ENCODE measurements around the gene RABEP1. TPM values are rescaled to one million over a fixed set of nuclear protein-coding genes. Genes with fewer than 3 reads are reported as not detected.
"Not testable (repeated sequence)": the region's sequence is repeated elsewhere in the genome, so short reads cannot be mapped to it uniquely, and the experiment has no call there.

Gene RABEP1
- 46.1 to 52.4 TPM (median 51.3 TPM) in 3 replicates for total RNA-seq
- long read RNA-seq, full-length matches to known transcripts: 97 of 120 reads
- long read RNA-seq, partial matches to known transcripts: 5 of 120 reads
- long read RNA-seq, other reads (novel, unspliced or antisense): 18 of 120 reads

GRCh38 chr17:5281814-5282641, at the start of gene RABEP1:
Gene RABEP1, plus strand, starts transcription at chr17:5282284. Its CDS starts 203 bp downstream, at chr17:5282487.
- Mint-ChIP-seq H3K27me3 (ENCODE audit: low read depth) (no peaks in the 10 kb centered on the region), H3K4me3 (ENCODE audit: unreplicated experiment) (peak within 1 kb of the TSS; percentile 81), H3K9me3 (ENCODE audit: low read depth) (no peaks in the 10 kb centered on the region), H3K27ac (ENCODE audit: unreplicated experiment) (peak within 1 kb of the TSS; percentile 89), H3K4me1 (ENCODE audit: low read depth) (peaks cover 27% of the 10 kb centered on the region), H3K36me3 (ENCODE audit: low read depth) (no peaks in the 10 kb centered on the region)
- peak; percentile 51 for TF ChIP-seq CTCF (IDR thresholded peaks at IDR 0.05)
- peak; percentile 96 for DNase-seq (ENCODE audit: low spot score)

- H3K4me1 Mint-ChIP-seq (ENCODE audit: low read depth); H3K27ac Mint-ChIP-seq (ENCODE audit: unreplicated experiment); H3K4me3 Mint-ChIP-seq (ENCODE audit: unreplicated experiment); H3K27me3 Mint-ChIP-seq (ENCODE audit: low read depth); DNase-seq (ENCODE audit: low spot score); H3K9me3 Mint-ChIP-seq (ENCODE audit: low read depth); H3K36me3 Mint-ChIP-seq (ENCODE audit: low read depth): not testable (repeated sequence)
Observed at GRCh38 chr17:5233492-5233891, 48.6 kb upstream of the RABEP1 start.

GRCh38 chr17:5234645-5235576, 47.2 kb upstream of the RABEP1 start, which contains the start of gene SCIMP:
Gene SCIMP, minus strand, starts transcription at chr17:5234860. Its CDS starts 105 bp downstream, at chr17:5234755.
- Mint-ChIP-seq H3K4me1 (ENCODE audit: low read depth) (no peaks in the 10 kb centered on the region), H3K27ac (ENCODE audit: unreplicated experiment) (no peak within 1 kb of the TSS), H3K27me3 (ENCODE audit: low read depth) (no peaks in the 10 kb centered on the region), H3K9me3 (ENCODE audit: low read depth) (peaks cover 3% of the 10 kb centered on the region), H3K4me3 (ENCODE audit: unreplicated experiment) (no peak within 1 kb of the TSS), H3K36me3 (ENCODE audit: low read depth) (peaks cover 3% of the 10 kb centered on the region)
- no peak for TF ChIP-seq CTCF (IDR thresholded peaks at IDR 0.05)
- DNase-seq (ENCODE audit: low spot score): no peak

GRCh38 chr17:5236938-5237540, 45.0 kb upstream of the RABEP1 start:
- no peaks in the 10 kb centered on the region for H3K27me3 Mint-ChIP-seq (ENCODE audit: low read depth)
- H3K9me3 Mint-ChIP-seq (ENCODE audit: low read depth): peaks cover 3% of the 10 kb centered on the region
- H3K4me1 Mint-ChIP-seq (ENCODE audit: low read depth): no peaks in the 10 kb centered on the region
- DNase-seq (ENCODE audit: low spot score): no peak
- H3K36me3 Mint-ChIP-seq (ENCODE audit: low read depth): peaks cover 1% of the 10 kb centered on the region
- H3K4me3 Mint-ChIP-seq (ENCODE audit: unreplicated experiment): no peak overlapping the region
- H3K27ac Mint-ChIP-seq (ENCODE audit: unreplicated experiment): no peak overlapping the region
- no peak for TF ChIP-seq CTCF (IDR thresholded peaks at IDR 0.05)

- no peaks in the 10 kb centered on the region for H3K27me3 Mint-ChIP-seq (ENCODE audit: low read depth)
- peaks cover 1% of the 10 kb centered on the region for H3K36me3 Mint-ChIP-seq (ENCODE audit: low read depth)
- no peak for DNase-seq (ENCODE audit: low spot score)
- no peaks in the 10 kb centered on the region for H3K4me1 Mint-ChIP-seq (ENCODE audit: low read depth)
- H3K4me3 Mint-ChIP-seq (ENCODE audit: unreplicated experiment): no peak overlapping the region
- no peak overlapping the region for H3K27ac Mint-ChIP-seq (ENCODE audit: unreplicated experiment)
- peaks cover 3% of the 10 kb centered on the region for H3K9me3 Mint-ChIP-seq (ENCODE audit: low read depth)
- peak; percentile 74 for TF ChIP-seq CTCF (IDR thresholded peaks at IDR 0.05)
Observed at GRCh38 chr17:5237541-5238016, 44.5 kb upstream of the RABEP1 start.

All from chondrocyte (in vitro differentiated cells).